Measurements from ENCODE around the gene OR2B2.

The OR2B2 gene

GRCh38 chr6:27899543-27899942, 12.7 kb downstream of the OR2B2 start:
- no peak for TF ChIP-seq CTCF (IDR thresholded peaks at IDR 0.05; ENCODE audit: extremely low read depth, missing control alignments)
- no peak for DNase-seq (ENCODE audit: low spot score)

- DNase-seq (ENCODE audit: low spot score), result no peak
- no peak for TF ChIP-seq CTCF (IDR thresholded peaks at IDR 0.05; ENCODE audit: extremely low read depth, missing control alignments)
Measured at GRCh38 chr6:27897580-27898206, 14.5 kb downstream of the OR2B2 start.

GRCh38 chr6:27896398-27896796, 15.8 kb downstream of the OR2B2 start:
- TF ChIP-seq CTCF (IDR thresholded peaks at IDR 0.05; ENCODE audit: extremely low read depth, missing control alignments), result no peak
- DNase-seq (ENCODE audit: low spot score), result no peak

- DNase-seq (ENCODE audit: low spot score), result peak; percentile 56
- TF ChIP-seq CTCF (IDR thresholded peaks at IDR 0.05; ENCODE audit: extremely low read depth, missing control alignments), result peak; percentile 83
Measured at GRCh38 chr6:27894839-27895762, 17.1 kb downstream of the OR2B2 start.

GRCh38 chr6:27893836-27894807, 18.1 kb downstream of the OR2B2 start:
- TF ChIP-seq CTCF (IDR thresholded peaks at IDR 0.05; ENCODE audit: extremely low read depth, missing control alignments), result no peak

GRCh38 chr6:27893059-27893835, 18.9 kb downstream of the OR2B2 start:
- peak; percentile 86 for DNase-seq (ENCODE audit: low spot score)
- TF ChIP-seq CTCF (IDR thresholded peaks at IDR 0.05; ENCODE audit: extremely low read depth, missing control alignments), result no peak

More at GRCh38 chr6:27893836-27894807, 18.1 kb downstream of the OR2B2 start:
- DNase-seq (ENCODE audit: low spot score), result peak; percentile 68
